Smooth muscle cell (in vitro differentiated cells): Measurements from ENCODE around the gene PACSIN2. TPM values are rescaled to one million over a fixed set of nuclear protein-coding genes. Genes with fewer than 3 reads are reported as not detected.

Experiments
- DNase-seq: peaks from one replicate; lab custom pipeline; 2025; ENCODE audit not compliant: unreplicated experiment; lab: John Stamatoyannopoulos, UW
- H2AFZ ChIP-seq: fragments of 200-600 bp; sonication (generic); 2 replicates; pipeline ENCODE4 v1.6.0; 2016; ENCODE audit warnings: antibody characterized with exemption, low read depth, mild to moderate bottlenecking
- H3F3A ChIP-seq: fragments of 200-600 bp; sonication (generic); 2 replicates; pipeline ENCODE4 v1.6.0; 2017; ENCODE audit warnings: antibody characterized with exemption, low read depth
- H3K27ac ChIP-seq: fragments of 200-600 bp; sonication (generic); 2 replicates; pipeline ENCODE4 v1.5.1; 2016; ENCODE audit warnings: low read depth, mild to moderate bottlenecking
- H3K27me3 ChIP-seq: fragments of 200-600 bp; sonication (generic); 2 replicates; pipeline ENCODE4 v1.6.1; 2016; ENCODE audit warnings: low read depth, mild to moderate bottlenecking
- H3K36me3 ChIP-seq: fragments of 200-600 bp; sonication (generic); 2 replicates; pipeline ENCODE4 v1.5.1; 2016; ENCODE audit warnings: low read depth
- H3K4me1 ChIP-seq: fragments of 200-600 bp; sonication (generic); 2 replicates; pipeline ENCODE4 v1.5.1; 2016; ENCODE audit warnings: low read depth
- H3K4me2 ChIP-seq: fragments of 200-600 bp; sonication (generic); 2 replicates; pipeline ENCODE4 v1.6.0; 2016; ENCODE audit warnings: mild to moderate bottlenecking
- H3K4me3 ChIP-seq: fragments of 200-600 bp; sonication (generic); 2 replicates; pipeline ENCODE4 v1.5.1; 2016; ENCODE audit warnings: mild to moderate bottlenecking
- H3K79me2 ChIP-seq: fragments of 200-600 bp; sonication (generic); 2 replicates; pipeline ENCODE4 v1.6.0; 2016; ENCODE audit warnings: low read depth, mild to moderate bottlenecking
- H3K9ac ChIP-seq: fragments of 200-600 bp; sonication (generic); 2 replicates; pipeline ENCODE4 v1.6.0; 2016; ENCODE audit warnings: low read depth
- H3K9me3 ChIP-seq: fragments of 200-600 bp; sonication (generic); replicated peaks from 2 replicates; pipeline ENCODE4 v1.5.1; 2016; ENCODE audit warnings: low read depth
- H4K20me1 ChIP-seq: fragments of 200-600 bp; sonication (generic); 2 replicates; pipeline ENCODE4 v1.6.0; 2016; ENCODE audit warnings: low read depth
- WGBS: methylation state at CpG from one replicate; pipeline ENCODE4 v1.1.7; 2016; ENCODE audit warnings: low lambda C conversion rate; 5-methylcytosine and 5-hydroxymethylcytosine counted together
- polyA plus RNA-seq: library from polyadenylated mRNA; unstranded; fragments of >200 nt; fragmentation: Nextera tagmentation; extraction: Ambion mirVana; gene quantifications from 2 replicates; pipeline ENCODE4 v1.2.1, GENCODE V29; 2016
- total RNA-seq: library from RNA; depleted of rRNA; stranded (reverse); fragments of >200 nt; gene quantifications from 2 replicates; pipeline ENCODE4 v1.2.3, GENCODE V29; 2014
- TF ChIP-seq, protein P1 (sequence below): fragments of 200-600 bp; sonication (generic); IDR thresholded peaks from 2 replicates; pipeline ENCODE4 v1.5.1; 2017; ENCODE audit warnings: borderline replicate concordance, mild to moderate bottlenecking, antibody characterized with exemption; ENCODE audit not compliant: insufficient read depth, poor library complexity, severe bottlenecking

The PACSIN2 gene
- total and polyA plus RNA-seq, 2 experiments from 2014 or later = 34.7 to 41.1 TPM

DNA sequence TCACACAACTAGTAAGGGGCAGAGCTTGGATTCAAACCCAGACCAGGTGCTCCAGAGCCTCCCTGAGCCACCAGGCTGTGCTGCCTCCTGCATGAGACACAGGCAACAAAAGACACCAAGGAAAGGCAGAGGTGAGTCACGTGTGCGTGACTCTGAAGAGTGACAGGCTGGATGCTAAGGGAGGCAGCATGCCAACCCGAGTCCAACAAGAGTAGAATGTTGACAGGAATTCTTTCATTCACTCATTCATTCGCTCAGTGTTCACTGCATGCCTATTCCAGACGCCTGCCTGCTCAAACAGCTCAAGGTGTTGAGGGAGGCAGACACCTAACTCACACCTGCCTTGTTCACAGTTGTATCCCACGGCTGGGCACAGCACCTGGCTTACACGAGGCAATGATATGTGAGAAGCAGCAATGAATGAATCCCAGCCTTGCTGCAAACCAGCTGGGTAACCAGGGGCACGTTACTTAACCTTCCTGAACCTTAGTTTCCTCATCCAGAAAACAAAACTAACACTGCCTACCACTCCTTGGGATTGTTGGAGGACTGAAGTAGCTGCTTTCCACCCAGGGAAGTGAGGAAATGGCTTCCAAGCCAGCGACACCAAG is 84.0 kb downstream of the PACSIN2 start:
- Histone ChIP-seq H3K4me2 (no peak overlapping the region), H3K9ac (no peak overlapping the region), H3F3A (peaks cover 8% of the 10 kb centered on the region), H3K9me3 (no peaks in the 10 kb centered on the region), H3K27ac (peak overlapping the region; percentile 99), H3K4me3 (no peak overlapping the region), H2AFZ (no peak overlapping the region), H3K4me1 (peaks cover 14% of the 10 kb centered on the region), H3K36me3 (no peaks in the 10 kb centered on the region), H4K20me1 (peaks cover 60% of the 10 kb centered on the region), H3K27me3 (no peaks in the 10 kb centered on the region), H3K79me2 (peaks cover 76% of the 10 kb centered on the region)
- 83% methylated on average over 9 of the region's 9 CpGs for WGBS
- DNase-seq = no peak
- TF ChIP-seq, protein P1, sequence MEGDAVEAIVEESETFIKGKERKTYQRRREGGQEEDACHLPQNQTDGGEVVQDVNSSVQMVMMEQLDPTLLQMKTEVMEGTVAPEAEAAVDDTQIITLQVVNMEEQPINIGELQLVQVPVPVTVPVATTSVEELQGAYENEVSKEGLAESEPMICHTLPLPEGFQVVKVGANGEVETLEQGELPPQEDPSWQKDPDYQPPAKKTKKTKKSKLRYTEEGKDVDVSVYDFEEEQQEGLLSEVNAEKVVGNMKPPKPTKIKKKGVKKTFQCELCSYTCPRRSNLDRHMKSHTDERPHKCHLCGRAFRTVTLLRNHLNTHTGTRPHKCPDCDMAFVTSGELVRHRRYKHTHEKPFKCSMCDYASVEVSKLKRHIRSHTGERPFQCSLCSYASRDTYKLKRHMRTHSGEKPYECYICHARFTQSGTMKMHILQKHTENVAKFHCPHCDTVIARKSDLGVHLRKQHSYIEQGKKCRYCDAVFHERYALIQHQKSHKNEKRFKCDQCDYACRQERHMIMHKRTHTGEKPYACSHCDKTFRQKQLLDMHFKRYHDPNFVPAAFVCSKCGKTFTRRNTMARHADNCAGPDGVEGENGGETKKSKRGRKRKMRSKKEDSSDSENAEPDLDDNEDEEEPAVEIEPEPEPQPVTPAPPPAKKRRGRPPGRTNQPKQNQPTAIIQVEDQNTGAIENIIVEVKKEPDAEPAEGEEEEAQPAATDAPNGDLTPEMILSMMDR = no peak

DNA sequence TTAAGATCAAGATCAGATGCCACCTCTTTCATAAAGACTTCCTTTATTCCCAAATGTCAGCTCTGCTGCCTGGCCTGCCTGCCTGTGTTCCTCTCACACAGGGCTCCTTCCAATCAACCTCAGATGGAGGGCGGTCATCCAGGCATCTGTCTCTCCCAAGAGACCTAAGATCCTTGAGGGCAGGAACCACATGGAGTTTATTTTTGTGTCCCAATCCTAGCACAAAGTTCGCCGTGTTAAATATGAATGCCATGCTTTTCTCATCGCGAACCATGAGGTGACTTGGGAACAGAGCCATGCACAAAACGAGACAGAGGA is 85.2 kb downstream of the PACSIN2 start:
- no peak for DNase-seq
- Histone ChIP-seq H3K4me1 (peaks cover 14% of the 10 kb centered on the region), H4K20me1 (peaks cover 71% of the 10 kb centered on the region), H3K9ac (no peak overlapping the region), H3F3A (peaks cover 8% of the 10 kb centered on the region), H3K27me3 (no peaks in the 10 kb centered on the region), H2AFZ (no peak overlapping the region), H3K27ac (no peak overlapping the region), H3K4me2 (no peak overlapping the region), H3K36me3 (no peaks in the 10 kb centered on the region), H3K79me2 (peaks cover 74% of the 10 kb centered on the region), H3K9me3 (no peaks in the 10 kb centered on the region), H3K4me3 (no peak overlapping the region)
- TF ChIP-seq, protein P1 = no peak
- WGBS = 86% methylated on average over 6 of the region's 6 CpGs

DNA sequence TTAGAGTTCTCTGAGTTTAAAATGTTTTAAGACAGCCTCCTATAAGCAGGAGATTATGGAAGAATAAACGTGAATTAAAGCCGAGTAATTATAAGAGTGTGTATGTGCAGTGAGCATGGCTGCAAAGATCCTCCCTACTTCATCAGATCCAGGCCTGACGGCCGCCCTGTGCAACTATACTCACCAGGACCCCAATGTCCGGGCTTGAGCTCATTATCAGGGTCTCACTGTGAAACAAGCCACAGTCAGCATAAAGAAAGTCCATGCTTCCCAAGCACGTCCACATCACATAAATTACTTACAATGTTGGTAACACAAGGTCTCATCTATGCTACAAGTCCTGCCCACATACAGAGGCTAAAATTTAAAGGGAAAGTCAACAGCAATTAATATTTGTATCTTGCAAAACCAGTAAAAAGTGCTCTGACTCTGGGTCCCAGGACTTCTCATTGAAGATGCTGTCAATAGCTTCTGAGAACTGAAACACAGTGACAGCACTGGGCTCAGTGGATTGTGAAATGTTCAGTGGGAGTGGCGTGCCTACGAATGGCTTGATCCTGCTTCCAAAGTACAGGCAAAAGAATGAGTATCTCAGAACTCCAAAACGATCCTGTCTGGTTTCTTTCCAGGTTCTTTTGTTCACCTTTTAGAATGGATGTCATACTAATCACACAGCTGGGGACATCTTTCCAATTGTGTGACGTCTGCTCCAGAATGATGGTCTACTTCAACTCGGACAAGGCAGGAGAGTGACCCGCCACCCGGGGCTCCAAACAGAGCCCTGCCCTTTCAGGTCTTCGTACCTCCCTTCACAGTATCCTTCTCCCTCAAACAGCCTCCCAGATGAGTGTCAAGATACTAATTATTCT is 85.7 kb downstream of the PACSIN2 start:
- Histone ChIP-seq H3K4me2 (no peak overlapping the region), H3K9me3 (no peaks in the 10 kb centered on the region), H3K4me1 (peaks cover 14% of the 10 kb centered on the region), H3K27me3 (no peaks in the 10 kb centered on the region), H3F3A (peaks cover 3% of the 10 kb centered on the region), H3K36me3 (no peaks in the 10 kb centered on the region), H3K4me3 (no peak overlapping the region), H3K27ac (no peak overlapping the region), H2AFZ (no peak overlapping the region), H3K79me2 (peaks cover 79% of the 10 kb centered on the region), H4K20me1 (peaks cover 76% of the 10 kb centered on the region), H3K9ac (no peak overlapping the region)
- 83% methylated on average over 14 of the region's 14 CpGs for WGBS
- TF ChIP-seq, protein P1 = no peak
- no peak for DNase-seq

DNA sequence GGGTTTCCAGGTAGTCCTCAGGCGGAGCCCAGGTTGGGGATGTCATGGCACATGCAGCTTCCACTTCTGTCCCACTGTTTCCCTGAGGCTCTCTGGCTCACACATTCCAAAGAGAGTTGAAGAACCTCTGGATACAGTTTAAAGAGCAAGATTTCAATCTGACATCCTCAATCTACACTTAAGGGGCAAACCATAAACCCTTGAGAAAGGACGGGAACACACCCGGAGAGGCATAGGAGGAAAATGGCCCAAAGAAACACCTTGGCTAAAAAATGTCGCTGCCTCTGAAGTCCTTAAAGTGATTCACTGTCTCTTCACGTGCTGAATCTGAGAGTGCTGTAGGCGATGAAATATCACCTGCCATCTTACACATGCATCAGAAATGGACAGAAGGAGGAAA is 87.0 kb downstream of the PACSIN2 start:
- H3K9ac ChIP-seq = no peak overlapping the region
- no peaks in the 10 kb centered on the region for H3K9me3 ChIP-seq
- H3K27ac ChIP-seq = no peak overlapping the region
- H3K4me2 ChIP-seq = no peak overlapping the region
- H3K36me3 ChIP-seq = no peaks in the 10 kb centered on the region
- H2AFZ ChIP-seq = no peak overlapping the region
- peaks cover 87% of the 10 kb centered on the region for H3K79me2 ChIP-seq
- no peaks in the 10 kb centered on the region for H3F3A ChIP-seq
- H3K27me3 ChIP-seq = no peaks in the 10 kb centered on the region
- TF ChIP-seq, protein P1 = no peak
- 73% methylated on average over 6 of the region's 6 CpGs for WGBS
- no peak overlapping the region for H3K4me3 ChIP-seq
- no peak for DNase-seq
- peaks cover 79% of the 10 kb centered on the region for H4K20me1 ChIP-seq
- peaks cover 3% of the 10 kb centered on the region for H3K4me1 ChIP-seq
